H9 (cell line): ENCODE results near the gene IFT172. TPM values are rescaled to one million over a fixed set of nuclear protein-coding genes. Genes with fewer than 3 reads are reported as not detected.

Experiments
- DNase-seq: peaks from one replicate; pipeline ENCODE4 v3.0.0-alpha.2; 2017
- H2AFZ ChIP-seq: one replicate; pipeline ENCODE4 v1.6.1; 2013; ENCODE audit warnings: mild to moderate bottlenecking, low read length, control low read depth, moderate library complexity
- H2AK5ac ChIP-seq: 2 replicates; pipeline ENCODE4 v1.6.1; 2013; ENCODE audit warnings: low read length, control low read depth, mixed read lengths; ENCODE audit not compliant: insufficient read length
- H2BK120ac ChIP-seq: one replicate; pipeline ENCODE4 v1.6.1; 2013; ENCODE audit warnings: low read depth, mild to moderate bottlenecking, low read length, control low read depth, inconsistent platforms; ENCODE audit not compliant: poor library complexity, severe bottlenecking
- H2BK12ac ChIP-seq: 2 replicates; pipeline ENCODE4 v1.6.1; 2013; ENCODE audit warnings: low read length, control low read depth, mixed read lengths, low read depth; ENCODE audit not compliant: insufficient read length
- H2BK15ac ChIP-seq: 2 replicates; pipeline ENCODE4 v1.6.1; 2013; ENCODE audit warnings: low read depth, low read length, control low read depth
- H2BK20ac ChIP-seq: one replicate; pipeline ENCODE4 v1.6.1; 2013; ENCODE audit warnings: low read depth, mild to moderate bottlenecking, low read length, control low read depth, inconsistent platforms; ENCODE audit not compliant: poor library complexity, severe bottlenecking
- H2BK5ac ChIP-seq: 2 replicates; pipeline ENCODE4 v1.6.1; 2013; ENCODE audit warnings: low read length, control low read depth, mixed read lengths; ENCODE audit not compliant: insufficient read length
- H3K14ac ChIP-seq: 2 replicates; pipeline ENCODE4 v1.6.1; 2013; ENCODE audit warnings: low read length, control low read depth; ENCODE audit not compliant: insufficient read depth
- H3K18ac ChIP-seq: 2 replicates; pipeline ENCODE4 v1.6.1; 2013; ENCODE audit warnings: low read depth, mild to moderate bottlenecking, mixed read lengths, low read length, control low read depth; ENCODE audit not compliant: insufficient read length
- H3K23ac ChIP-seq: 2 replicates; pipeline ENCODE4 v1.6.1; 2013; ENCODE audit warnings: low read length, control low read depth, mixed read lengths, low read depth; ENCODE audit not compliant: insufficient read length
- H3K23me2 ChIP-seq: 2 replicates; pipeline ENCODE4 v1.6.1; 2013; ENCODE audit warnings: low read depth, mild to moderate bottlenecking, mixed read lengths, low read length, control low read depth; ENCODE audit not compliant: insufficient read length, poor library complexity, severe bottlenecking
- H3K27ac ChIP-seq: 2 replicates; pipeline ENCODE4 v1.5.1; 2013; ENCODE audit warnings: low read length, control low read depth, mixed read lengths, low read depth; ENCODE audit not compliant: insufficient read length
- H3K27me3 ChIP-seq: 2 replicates; pipeline ENCODE4 v1.6.1; 2013; ENCODE audit warnings: low read length, control low read depth, inconsistent platforms; ENCODE audit not compliant: insufficient read depth
- H3K4ac ChIP-seq: 2 replicates; pipeline ENCODE4 v1.6.1; 2013; ENCODE audit warnings: low read depth, mild to moderate bottlenecking, control low read depth, inconsistent platforms, low read length, moderate library complexity
- H3K4me1 ChIP-seq: 2 replicates; pipeline ENCODE4 v1.6.1; 2013; ENCODE audit warnings: low read length, control low read depth, inconsistent platforms; ENCODE audit not compliant: insufficient read depth
- H3K4me2 ChIP-seq: 2 replicates; pipeline ENCODE4 v1.6.1; 2013; ENCODE audit warnings: low read length, control low read depth, mixed read lengths; ENCODE audit not compliant: insufficient read length, insufficient read depth
- H3K56ac ChIP-seq: 2 replicates; pipeline ENCODE4 v1.6.1; 2013; ENCODE audit warnings: low read depth, mild to moderate bottlenecking, mixed read lengths, low read length, control low read depth; ENCODE audit not compliant: insufficient read length
- H3K79me1 ChIP-seq: 2 replicates; pipeline ENCODE4 v1.6.1; 2013; ENCODE audit warnings: low read depth, mild to moderate bottlenecking, moderate library complexity, low read length, control low read depth, inconsistent platforms; ENCODE audit not compliant: insufficient read depth, poor library complexity, severe bottlenecking
- H3K79me2 ChIP-seq: 2 replicates; pipeline ENCODE4 v1.6.1; 2013; ENCODE audit warnings: low read length, control low read depth, inconsistent platforms; ENCODE audit not compliant: insufficient read depth
- H3K9ac ChIP-seq: 2 replicates; pipeline ENCODE4 v1.6.1; 2013; ENCODE audit warnings: low read length, control low read depth, mixed read lengths; ENCODE audit not compliant: insufficient read length; ENCODE audit errors: extremely low read depth
- H3K9me3 ChIP-seq: one replicate; pipeline ENCODE4 v1.6.1; 2013; ENCODE audit warnings: low read depth, low read length, inconsistent platforms; ENCODE audit not compliant: control insufficient read depth
- H3T11ph ChIP-seq: one replicate; pipeline ENCODE4 v1.6.1; 2013; ENCODE audit warnings: mild to moderate bottlenecking, low read length, control low read depth, inconsistent platforms
- H4K20me1 ChIP-seq: one replicate; pipeline ENCODE4 v1.6.1; 2013; ENCODE audit not compliant: control insufficient read depth, insufficient read length, insufficient read depth
- H4K5ac ChIP-seq: 2 replicates; pipeline ENCODE4 v1.6.1; 2013; ENCODE audit warnings: low read depth, mild to moderate bottlenecking, mixed read lengths, low read length, control low read depth; ENCODE audit not compliant: insufficient read length
- H4K8ac ChIP-seq: replicated peaks from 2 replicates; pipeline ENCODE4 v1.6.1; 2013; ENCODE audit warnings: low read length, control low read depth, mixed read lengths, low read depth; ENCODE audit not compliant: insufficient read length
- H4K91ac ChIP-seq: 2 replicates; pipeline ENCODE4 v1.6.1; 2013; ENCODE audit warnings: low read depth, mild to moderate bottlenecking, moderate library complexity, mixed read lengths, low read length, control low read depth; ENCODE audit not compliant: insufficient read length
- H3K27ac Mint-ChIP-seq, 3 experiments: 2 replicates in 2 of 3; 3 replicates in 1 of 3; pipeline ENCODE4 v1.8.0; 2020 to 2021; ENCODE audit warnings: mixed read lengths in 3 of 3, mild to moderate bottlenecking in 1 of 3, moderate library complexity in 1 of 3
- H3K27me3 Mint-ChIP-seq: 2 replicates; pipeline ENCODE4 v1.8.0; 2021; ENCODE audit warnings: low read depth, mild to moderate bottlenecking, moderate library complexity, mixed read lengths
- H3K36me3 Mint-ChIP-seq, 3 experiments: 2 replicates in 2 of 3; 3 replicates in 1 of 3; pipeline ENCODE4 v1.8.0; 2020 to 2021; ENCODE audit warnings: low read depth in 3 of 3, mixed read lengths in 3 of 3; ENCODE audit not compliant: insufficient read depth in 1 of 3
- H3K4me1 Mint-ChIP-seq, 2 experiments: 2 replicates each; pipeline ENCODE4 v1.8.0; 2020; ENCODE audit warnings: mixed read lengths in 2 of 2
- H3K4me3 Mint-ChIP-seq, 2 experiments: 2 replicates in 1 of 2; 3 replicates in 1 of 2; pipeline ENCODE4 v1.8.0; 2020 to 2021; ENCODE audit warnings: mild to moderate bottlenecking in 2 of 2, mixed read lengths in 2 of 2, moderate library complexity in 1 of 2
- H3K9me3 Mint-ChIP-seq, 2 experiments: 2 replicates in 1 of 2; 3 replicates in 1 of 2; pipeline ENCODE4 v1.8.0; 2020; ENCODE audit warnings: mild to moderate bottlenecking in 2 of 2, mixed read lengths in 2 of 2, moderate library complexity in 1 of 2
- CTCF ChIP-seq: fragments of 200-600 bp; sonication (generic); conservative IDR thresholded peaks from 3 replicates; pipeline ENCODE4 v1.8.0; 2021; ENCODE audit warnings: antibody characterized with exemption, mild to moderate bottlenecking
- WGBS: extraction: QIAGEN DNeasy Blood & Tissue Kit; methylation state at CpG from one replicate; pipeline ENCODE4 v1.1.7; 2013; ENCODE audit warnings: missing lambda C conversion rate, low lambda C conversion rate, mixed read lengths; ENCODE audit not compliant: insufficient read length; ENCODE audit errors: extremely low coverage; 5-methylcytosine and 5-hydroxymethylcytosine counted together
- total RNA-seq: library from RNA; stranded (reverse); gene quantifications from 2 replicates; pipeline ENCODE4 v1.2.1, GENCODE V29; 2021

The IFT172 gene
- total RNA-seq, 1 experiment from 2014 or later = 15.5 TPM

GRCh38 chr2:27494944-27495554, 5.5 kb upstream of the IFT172 start, which contains the start of gene FNDC4:
TSS of gene FNDC4 (minus strand) at chr2:27495200. CDS start at chr2:27494679, 521 bp downstream.
- Histone ChIP-seq H3K23me2 (peaks cover 6% of the 10 kb centered on the region), H3K79me1 (no peaks in the 10 kb centered on the region), H3K18ac (peak within 1 kb of the TSS; percentile 58), H2AFZ (peak within 1 kb of the TSS; percentile 60), H4K91ac (no peak within 1 kb of the TSS), H2BK5ac (no peak within 1 kb of the TSS), H3K23ac (no peak within 1 kb of the TSS), H3K56ac (no peak within 1 kb of the TSS), H3K9ac (peak within 1 kb of the TSS; percentile 55), H4K20me1 (no peaks in the 10 kb centered on the region), H2BK12ac (no peak within 1 kb of the TSS), H2AK5ac (no peak within 1 kb of the TSS), H4K8ac (no peak within 1 kb of the TSS), H3K4me1 (no peaks in the 10 kb centered on the region; the same call in 1 of the 2 replicates), H2BK15ac (no peak within 1 kb of the TSS), H3K4me2 (peak within 1 kb of the TSS; percentile 76), H3K27ac (no peak within 1 kb of the TSS), H3K27me3 (no peaks in the 10 kb centered on the region; the same call in 1 of the 2 replicates), H3K14ac (no peak within 1 kb of the TSS; the same call in 1 of the 2 replicates), H3K79me2 (no peaks in the 10 kb centered on the region), H3K9me3 (no peaks in the 10 kb centered on the region), H3K4ac (no peak within 1 kb of the TSS), H4K5ac (no peak within 1 kb of the TSS), H3T11ph (no peak within 1 kb of the TSS), H2BK120ac (no peak within 1 kb of the TSS), H2BK20ac (no peak within 1 kb of the TSS)
- Mint-ChIP-seq H3K27ac (0 out of 7 replicates have a peak within 1 kb of the TSS, but pooled peaks of 1 of the 3 experiments have one; percentile 62), H3K4me1 (peaks cover 23 to 25% of the 10 kb centered on the region in 2 experiments), H3K36me3 (peaks cover 2 to 16% (median 10%) of the 10 kb centered on the region in 3 experiments), H3K4me3 (peak within 1 kb of the TSS; percentile 88 to 94), H3K27me3 (peaks cover 50% of the 10 kb centered on the region), H3K9me3 (no peaks in the 10 kb centered on the region)
- peak; percentile 58 for DNase-seq
- no peak for TF ChIP-seq CTCF
- WGBS = no CpG with 5 or more reads among the region's 70 CpGs
